GM18873 (cell line): ENCODE results near the gene GLIS2.
"Not testable (repeated sequence)": the region's sequence is repeated elsewhere in the genome, so short reads cannot be mapped to it uniquely, and the experiment has no call there.

ENCODE experiments used
- ATAC-seq: cut with Tn5 transposase; IDR thresholded peaks from one replicate; pipeline ENCODE4 v1.9.1; 2021; ENCODE audit warnings: mild to moderate bottlenecking, moderate library complexity, moderate number of reproducible peaks; ENCODE audit not compliant: unreplicated experiment, low FRiP score

Gene GLIS2

DNA sequence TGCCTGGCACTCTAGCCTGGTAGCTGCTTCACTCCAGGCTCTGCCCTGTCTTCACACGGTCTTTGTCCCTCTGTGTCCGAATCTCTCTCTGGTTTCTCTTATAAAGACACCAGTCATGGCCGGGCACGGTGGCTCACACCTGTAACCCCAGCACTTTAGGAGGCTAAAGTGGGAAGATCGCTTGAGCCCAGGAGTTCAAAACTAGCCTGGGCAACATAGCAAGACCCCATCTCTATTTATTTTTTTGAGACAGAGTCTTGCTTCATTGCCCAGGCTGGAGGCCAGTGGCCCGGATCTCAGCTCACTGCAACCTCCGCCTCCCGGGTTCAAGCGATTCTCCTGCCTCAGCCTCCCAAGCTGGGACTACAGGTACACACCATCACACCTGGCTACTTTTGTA, 17.8 kb downstream of the GLIS2 start:
- not testable (repeated sequence) for ATAC-seq

DNA sequence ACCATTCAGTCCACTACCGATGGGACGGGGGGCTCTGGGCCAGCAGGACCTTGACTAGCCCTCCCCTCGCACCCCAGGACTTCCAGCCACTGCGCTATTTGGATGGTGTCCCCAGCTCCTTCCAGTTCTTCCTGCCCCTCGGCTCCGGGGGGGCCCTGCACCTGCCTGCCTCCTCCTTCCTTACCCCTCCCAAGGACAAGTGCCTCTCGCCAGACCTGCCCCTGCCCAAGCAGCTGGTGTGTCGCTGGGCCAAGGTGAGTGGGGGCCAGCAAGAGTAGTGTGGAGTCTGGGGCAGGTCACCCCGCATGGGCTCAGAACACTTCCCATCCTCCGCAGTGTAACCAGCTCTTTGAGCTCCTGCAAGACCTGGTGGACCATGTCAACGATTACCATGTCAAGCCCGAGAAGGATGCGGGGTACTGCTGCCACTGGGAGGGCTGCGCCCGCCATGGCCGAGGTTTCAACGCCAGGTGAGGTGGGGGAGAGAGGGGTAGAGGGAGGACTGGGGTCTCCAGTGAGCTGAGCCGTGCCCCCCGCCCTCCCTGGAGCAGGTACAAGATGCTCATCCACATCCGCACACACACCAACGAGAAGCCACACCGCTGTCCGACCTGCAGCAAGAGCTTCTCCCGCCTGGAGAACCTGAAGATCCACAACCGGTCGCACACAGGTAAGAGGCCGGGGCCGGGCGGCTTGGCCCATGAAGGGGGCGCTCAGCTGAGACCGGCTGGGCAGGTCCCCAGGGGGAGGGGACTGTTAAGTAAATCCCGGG, 19.0 kb downstream of the GLIS2 start:
- no peak for ATAC-seq

DNA sequence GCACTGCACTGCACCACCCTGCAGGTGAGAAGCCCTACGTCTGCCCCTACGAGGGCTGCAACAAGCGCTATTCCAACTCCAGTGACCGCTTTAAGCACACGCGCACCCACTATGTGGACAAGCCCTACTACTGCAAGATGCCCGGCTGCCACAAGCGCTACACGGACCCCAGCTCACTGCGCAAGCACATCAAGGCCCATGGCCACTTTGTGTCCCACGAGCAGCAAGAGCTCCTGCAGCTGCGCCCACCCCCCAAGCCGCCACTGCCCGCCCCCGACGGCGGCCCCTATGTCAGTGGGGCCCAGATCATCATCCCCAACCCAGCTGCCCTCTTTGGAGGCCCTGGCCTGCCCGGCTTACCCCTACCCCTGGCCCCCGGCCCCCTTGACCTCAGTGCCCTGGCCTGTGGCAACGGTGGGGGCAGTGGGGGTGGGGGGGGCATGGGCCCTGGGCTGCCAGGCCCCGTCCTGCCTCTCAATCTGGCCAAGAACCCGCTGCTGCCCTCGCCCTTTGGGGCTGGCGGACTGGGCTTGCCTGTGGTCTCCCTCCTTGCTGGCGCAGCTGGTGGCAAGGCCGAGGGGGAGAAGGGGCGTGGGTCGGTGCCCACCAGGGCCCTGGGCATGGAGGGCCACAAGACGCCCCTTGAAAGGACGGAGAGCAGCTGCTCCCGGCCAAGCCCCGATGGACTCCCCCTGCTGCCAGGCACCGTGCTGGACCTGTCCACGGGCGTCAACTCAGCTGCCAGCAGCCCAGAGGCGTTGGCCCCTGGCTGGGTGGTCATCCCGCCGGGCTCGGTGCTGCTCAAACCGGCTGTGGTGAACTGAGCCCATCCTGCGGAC, 21.1 kb downstream of the GLIS2 start:
- no peak for ATAC-seq

DNA sequence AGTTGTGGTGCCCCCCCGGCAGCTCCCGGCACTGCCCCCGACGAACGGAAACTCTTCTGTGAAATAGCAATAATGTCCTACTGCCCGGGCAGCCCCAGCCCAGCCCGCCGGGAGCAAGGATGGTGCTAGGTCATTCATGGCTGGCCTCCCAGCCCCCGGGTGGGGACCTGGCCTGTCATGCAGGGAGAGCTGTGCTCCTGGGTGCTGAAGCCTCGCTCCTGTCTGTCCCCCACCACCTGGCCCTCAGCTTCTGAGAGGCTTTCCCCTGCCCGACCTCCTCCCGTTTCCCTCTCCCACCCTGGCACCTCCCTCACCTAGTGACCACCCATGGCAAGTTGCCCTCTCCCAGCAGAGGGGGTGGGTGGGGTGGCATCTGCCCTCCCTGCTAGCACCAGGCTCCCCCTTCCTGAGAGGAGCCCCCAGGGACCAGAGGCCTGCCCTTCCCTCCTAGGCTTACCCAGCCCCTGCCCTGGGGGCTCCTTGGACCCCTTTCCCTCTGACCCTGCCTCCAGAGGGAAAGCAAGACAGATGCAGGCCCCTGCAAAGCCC, 21.7 kb downstream of the GLIS2 start:
- ATAC-seq: no peak

DNA sequence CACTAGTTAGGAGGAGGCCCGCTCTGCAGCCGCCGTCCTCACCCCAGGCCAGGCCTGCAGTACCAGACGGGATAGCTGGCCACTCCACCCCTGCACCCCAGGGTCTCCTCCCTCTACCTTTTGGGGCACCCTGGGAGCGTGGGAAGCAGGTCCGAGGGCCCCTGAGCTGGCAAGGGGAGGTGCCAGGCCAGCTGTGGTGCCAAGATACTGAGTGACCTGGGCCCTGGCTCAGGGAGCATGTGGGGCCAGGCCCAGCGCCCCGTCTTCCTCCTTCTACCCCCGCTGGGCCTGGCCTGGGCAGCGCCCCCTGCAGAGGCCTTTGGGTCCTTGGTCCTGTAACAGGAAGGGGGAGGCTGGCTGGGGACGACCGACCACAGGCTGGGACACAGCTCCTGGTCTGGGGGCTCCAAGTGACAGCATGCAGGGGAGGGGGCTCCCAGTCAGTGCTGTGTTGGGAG, 22.3 kb downstream of the GLIS2 start:
- no peak for ATAC-seq

DNA sequence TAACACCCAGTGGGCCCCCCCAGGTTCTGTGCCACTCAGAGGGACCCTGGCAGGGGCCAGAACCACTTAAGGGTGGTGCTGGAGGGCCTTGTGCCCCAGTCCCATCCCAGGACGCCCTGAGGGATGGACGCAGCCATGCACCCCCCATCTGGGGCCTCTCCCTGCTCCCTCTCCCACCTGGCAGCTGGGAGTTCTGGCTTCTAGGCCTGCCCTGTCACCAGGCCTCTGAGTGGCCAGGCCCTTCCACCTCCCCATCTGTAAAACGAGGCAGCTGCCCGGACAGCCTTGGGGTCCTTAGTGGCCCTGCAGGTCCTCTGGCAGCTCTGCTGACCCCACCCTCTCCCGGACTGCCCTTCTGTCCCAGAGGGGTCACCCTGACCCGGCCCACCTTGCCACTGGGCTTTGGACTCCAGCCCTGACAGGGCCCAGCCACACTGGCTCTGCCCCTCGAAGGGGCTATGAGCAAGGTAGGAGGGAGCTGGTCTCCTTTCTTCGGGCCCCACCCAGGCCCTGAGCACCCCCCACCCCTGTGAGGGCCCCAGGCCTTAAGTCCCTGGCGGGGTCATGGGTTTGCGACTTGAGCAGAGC, 22.9 kb downstream of the GLIS2 start:
- no peak for ATAC-seq

DNA sequence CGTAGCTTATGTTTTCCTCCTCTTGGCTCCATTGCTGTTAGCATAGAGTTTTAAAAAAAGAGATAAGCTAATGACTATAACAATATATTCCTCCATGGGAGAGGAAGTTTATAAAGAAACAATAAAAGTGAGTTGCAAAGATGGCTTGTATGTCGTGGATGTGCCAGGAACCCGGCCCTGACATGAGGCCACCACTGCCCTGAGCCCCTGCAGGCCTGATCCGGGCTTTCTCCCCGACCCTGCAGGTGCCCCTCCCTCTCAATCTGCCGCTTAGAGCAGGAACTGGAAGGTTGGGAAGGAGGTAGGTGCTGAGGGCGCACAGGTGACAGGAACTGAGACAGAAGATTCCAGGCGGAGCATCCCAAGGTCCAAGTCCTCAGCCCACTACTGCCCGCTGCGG, 23.6 kb downstream of the GLIS2 start:
- no peak for ATAC-seq

DNA sequence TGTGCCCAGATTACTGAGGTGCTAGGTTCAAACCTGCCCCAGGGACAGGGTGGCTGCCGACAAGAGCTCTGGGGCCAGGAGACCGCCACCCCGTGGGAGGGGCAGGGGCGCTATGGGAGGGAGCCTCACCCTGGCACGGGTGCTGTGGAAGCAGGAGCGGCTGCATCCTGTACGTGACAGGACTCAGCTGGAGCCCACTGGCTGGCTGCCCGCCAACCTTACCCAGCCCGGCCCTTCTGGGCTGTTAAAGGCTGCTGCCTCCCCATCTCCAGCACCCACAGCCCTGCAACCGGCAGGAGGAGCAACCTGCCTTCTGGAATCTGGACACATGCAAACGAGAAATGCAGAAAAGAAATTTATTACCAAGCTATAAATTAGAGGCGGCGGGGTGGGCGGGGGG, 24.0 kb downstream of the GLIS2 start:
- ATAC-seq: no peak

DNA sequence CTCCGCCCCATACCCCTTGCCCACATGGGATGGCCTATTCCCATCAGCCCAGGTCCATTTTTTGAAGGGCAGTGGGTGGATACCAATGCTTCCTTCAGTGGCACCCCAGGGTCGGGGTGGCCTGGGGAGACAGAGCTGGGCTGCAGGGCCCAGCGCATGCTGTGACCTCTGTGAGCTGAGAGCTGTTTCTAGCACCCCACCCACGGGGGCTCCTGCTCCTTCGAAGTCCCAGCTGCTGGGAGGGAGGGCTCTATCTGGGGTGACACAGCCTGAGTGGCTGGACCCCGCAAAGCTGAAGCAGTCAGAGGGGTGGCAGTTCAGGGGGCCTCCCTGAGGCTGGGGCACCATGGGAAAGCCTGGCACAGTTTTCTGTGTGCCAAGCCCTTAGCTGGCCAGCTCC, 24.6 kb downstream of the GLIS2 start:
- ATAC-seq: no peak

DNA sequence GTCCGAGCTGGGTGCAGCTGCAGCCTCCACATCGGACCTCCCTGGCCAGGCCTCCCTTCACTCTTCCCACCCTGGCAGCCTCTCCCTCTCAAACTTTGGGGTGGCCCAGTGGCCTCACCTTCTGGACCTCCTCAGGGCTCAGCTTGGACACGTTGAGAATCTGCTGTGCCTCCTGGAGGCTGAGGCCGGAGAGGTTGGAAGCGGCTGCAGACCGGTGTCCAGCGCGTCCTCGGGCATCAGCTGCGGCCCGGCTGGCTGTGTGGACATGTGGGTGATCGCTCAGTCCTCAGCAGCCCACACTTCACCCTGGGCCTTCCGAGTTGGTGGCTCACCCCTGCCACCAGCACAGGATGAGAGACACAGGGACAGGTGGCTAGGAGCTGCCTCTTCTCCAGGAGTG, 25.4 kb downstream of the GLIS2 start:
- no peak for ATAC-seq

DNA sequence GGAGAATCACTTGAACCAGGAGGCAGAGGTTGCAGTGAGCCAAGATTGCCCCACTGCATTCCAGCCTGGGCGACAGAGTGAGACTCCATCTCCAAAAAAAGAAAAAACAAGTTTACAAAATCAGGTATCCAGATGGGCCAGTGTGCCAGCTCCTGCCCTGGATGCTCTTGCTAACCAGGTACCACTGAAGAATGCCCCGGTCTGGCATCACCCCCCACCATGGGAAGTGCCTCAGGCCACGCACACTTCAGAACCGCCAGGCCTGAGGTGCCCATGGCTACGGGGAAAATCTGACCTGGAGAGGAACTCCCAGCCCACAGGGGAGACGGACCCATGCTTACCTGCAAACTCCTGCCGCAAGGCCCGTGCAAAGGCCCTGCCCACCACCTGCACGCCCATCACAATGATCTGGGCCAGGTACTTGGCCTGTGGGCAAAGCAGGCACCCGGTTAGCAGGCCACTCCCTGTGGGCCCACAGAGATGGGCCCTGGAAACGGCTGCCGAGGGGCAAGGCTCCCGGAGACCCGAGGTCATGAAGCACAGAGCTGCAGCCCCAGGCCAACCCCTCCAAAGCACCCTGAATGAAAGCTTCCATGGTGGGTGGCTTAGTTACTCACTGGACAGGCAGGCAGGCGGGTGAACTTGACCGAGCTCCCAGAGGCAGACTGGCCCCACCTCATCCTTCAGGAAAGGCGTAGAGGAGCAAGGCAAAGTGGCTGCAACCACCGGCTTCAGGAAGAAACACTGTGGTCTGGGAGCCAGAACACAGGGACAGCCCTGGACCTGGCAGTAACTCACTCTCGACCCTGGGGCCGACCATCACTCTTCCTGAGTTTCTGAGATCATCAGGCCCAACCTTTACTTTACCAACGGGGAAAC, 27.2 kb downstream of the GLIS2 start:
- no peak for ATAC-seq

DNA sequence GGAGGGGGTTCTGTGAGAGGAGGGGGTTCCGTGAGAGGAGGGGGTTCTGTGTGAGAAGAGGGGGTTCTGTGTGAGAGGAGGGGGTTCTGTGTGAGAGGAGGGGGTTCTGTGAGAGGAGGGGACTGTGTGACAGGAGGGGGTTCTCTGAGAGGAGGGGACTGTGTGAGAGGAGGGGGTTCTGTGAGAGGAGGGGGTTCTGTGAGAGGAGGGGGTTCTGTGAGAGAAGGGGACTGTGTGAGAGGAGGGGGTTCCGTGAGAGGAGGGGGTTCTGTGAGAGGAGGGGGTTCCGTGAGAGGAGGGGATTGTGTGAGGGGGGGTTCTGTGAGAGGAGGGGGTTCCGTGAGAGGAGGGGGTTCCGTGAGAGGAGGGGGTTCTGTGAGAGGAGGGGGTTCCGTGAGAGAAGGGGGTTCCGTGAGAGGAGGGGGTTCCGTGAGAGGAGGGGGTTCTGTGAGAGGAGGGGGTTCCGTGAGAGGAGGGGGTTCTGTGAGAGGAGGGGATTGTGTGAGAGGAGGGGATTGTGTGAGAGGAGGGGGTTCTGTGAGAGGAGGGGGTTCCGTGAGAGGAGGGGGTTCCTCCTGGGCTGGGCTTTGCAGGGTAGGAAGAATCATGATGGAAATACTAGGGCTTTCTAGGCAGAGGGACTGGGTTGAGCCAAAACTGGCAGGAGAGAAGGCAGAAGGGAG, 28.6 kb downstream of the GLIS2 start:
- ATAC-seq: not testable (repeated sequence)

DNA sequence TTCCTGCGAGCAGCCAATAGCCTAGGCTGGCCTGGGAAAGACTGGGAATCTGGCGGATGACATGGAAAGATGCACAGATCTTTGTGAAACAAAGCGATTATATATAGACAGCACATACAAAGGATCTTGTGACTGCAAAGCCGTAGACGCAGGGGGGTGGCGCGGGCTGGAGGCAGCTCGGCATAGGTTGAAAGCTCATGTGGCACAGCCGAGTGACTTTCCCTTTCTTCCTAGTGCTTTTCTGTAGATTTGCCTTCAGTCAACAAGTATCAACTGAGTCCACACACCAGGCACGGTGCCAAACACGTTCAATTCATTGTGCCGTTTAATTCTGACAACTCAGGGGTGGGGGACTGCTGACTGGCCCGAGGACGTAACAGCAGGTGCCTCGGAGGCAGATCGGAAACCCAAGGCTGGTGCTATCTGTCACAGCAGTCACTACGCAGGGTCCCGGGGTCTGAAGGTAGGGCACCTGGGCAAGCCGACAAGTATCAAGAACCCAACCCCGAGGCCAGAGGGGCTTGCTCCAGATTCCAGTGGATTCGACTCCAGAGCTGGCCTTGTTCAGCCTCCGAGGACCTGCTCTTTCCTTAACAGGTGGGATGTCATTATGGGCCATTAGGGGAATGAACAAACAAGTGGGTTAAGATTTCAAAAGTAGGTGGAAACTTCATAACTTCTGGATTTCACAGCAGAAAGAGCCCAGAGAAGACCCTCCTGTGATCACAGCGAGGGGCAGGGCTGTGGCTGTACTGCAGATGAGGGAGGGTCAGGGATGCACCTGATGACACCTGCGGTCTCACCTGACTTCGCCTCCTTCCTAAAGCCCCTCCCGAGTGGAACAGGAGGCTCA, 29.3 kb downstream of the GLIS2 start:
- ATAC-seq: no peak

DNA sequence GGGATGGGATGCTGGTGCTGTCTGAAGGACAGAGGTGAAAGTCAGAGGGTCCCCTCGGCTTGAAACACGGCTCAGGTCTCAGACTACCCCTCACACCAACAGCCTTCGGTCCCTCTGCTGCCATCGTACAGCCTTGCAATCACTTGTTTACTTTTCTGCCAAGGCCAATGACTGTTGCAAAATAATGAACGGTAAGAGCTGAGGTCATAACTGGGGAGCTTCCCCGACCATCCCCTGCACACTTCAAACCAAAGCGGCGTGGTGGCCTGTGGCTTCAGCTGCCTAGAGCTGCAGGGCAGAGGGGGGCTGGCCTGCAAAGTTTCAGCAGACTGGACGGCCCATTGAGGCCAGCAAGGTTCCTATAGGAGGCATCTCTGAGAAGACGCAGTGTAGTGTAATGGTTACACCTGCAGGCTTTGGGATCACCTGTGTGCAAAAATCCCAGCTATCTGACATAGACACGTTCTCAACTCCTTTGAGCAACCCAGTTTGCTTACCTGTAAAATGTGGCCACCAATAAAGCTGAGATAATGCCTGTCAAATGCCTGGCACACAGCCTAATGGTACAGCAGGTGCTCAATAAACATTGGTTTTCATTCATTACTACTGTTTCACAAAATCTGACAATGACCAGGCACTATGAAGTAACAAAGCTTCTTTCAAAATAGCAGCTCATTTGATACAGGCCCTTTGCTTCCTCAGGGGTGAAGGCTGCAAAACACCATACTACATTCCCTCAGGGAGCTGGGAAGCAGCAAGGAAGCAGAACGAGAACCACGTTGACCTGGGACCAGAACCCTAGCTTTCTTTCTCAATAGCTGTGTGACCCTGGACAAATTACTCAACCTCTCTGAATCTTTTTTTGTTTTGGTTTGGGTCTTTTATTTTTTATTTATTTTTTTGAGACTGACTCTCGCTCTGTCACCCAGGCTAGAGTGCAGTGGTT, 30.2 kb downstream of the GLIS2 start:
- ATAC-seq: no peak

DNA sequence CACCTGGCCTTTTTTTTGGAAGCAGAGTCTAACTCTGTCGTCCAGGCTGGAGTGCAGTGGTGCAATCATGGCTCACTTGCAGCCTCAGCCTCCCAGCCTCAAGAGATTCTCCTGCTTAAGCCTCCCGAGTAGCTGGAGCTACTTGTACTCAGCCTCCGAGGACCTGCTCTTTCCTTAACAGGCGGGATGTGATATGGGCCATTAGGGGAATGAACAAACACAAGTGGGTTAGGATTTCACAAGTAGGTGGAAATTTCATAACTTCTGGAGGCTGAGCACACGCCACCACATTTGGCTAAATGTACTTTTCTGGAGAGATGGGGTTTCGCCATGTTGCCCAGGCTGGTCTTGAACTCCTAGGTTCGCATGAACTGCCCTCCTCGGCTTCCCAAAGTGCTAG, 31.1 kb downstream of the GLIS2 start:
- ATAC-seq: no peak

DNA sequence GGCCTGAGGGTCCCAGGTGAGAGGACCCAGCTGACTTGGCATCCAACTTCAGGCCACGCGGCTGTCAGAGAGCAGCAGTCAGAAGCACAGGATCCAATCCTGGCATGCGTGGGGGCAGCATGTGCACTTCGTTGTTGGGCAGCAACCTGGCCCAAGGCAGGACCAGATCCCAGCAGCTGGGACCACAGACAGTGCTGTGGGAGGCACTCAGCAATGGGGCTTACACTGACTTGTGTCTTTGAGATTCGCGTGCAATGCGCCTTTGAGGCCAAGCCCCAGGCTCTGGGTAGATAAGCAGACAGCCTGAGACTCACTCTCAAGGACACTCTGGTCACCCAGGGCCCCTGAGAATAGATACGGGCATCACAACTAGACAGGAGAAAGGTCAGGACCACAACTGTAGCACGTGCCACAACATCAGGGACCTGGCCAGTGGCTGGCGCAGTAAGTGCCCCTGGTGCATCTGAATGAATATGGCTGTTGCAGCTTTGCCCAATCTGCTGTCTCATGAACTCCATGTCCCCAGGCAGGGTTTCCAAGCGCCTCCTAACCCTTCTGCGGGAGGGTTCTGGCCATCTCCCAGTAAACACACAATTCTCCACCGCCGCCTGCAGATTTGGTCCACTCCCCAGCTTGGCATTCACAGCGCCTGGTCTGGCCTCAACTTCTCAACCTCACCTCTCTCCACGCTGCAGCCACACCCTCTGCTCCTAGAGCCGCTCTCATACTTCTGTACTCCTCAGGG, 32.1 kb downstream of the GLIS2 start:
- ATAC-seq: no peak

DNA sequence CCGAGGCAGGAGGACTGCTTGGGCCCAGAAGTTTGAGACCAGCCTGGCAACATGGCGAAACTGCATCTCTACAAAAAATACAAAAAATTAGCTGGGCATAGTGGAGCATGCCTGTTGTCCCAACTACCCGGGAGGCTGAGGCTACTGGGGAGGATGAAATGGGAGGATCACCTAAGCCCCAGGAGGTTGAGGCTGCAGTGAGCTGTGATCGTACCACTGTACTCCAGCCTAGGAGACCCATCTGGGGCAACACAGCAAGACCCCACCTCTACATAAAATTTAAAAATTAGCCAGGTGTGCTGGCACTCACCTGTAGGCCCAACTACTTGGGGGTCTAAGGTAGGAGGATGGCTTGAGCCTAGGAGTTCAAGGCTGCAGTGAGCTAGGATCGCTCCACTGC, 33.5 kb downstream of the GLIS2 start:
- no peak for ATAC-seq
